SK-N-SH (cell line): ENCODE results near the gene B4GALT3. TPM values are rescaled to one million over a fixed set of nuclear protein-coding genes. Genes with fewer than 3 reads are reported as not detected.

Experiments
- CTCF ChIA-PET: fragments of 300-600, 350-600 bp; formaldehyde crosslinking; extraction: SDS; loops from one replicate; lab custom pipeline; 2021; lab: Yijun Ruan, JAX
- POLR2A ChIA-PET: fragments of 350-600 bp; sonication (Branson Sonifier 250); formaldehyde crosslinking; extraction: SDS; loops from one replicate; lab custom pipeline; 2020; ENCODE audit warnings: antibody characterized with exemption, inconsistent platforms; lab: Yijun Ruan, JAX
- DNase-seq: peaks from one replicate; pipeline ENCODE4 v3.0.0; 2012
- H2AFZ ChIP-seq: fragments of 200-600 bp; sonication (generic); 2 replicates; pipeline ENCODE4 v1.8.1; 2016; ENCODE audit warnings: antibody characterized with exemption, mild to moderate bottlenecking, low read depth
- H3F3A ChIP-seq: fragments of 200-600 bp; sonication (generic); replicated peaks from 2 replicates; pipeline ENCODE3; 2016; ENCODE audit warnings: antibody characterized with exemption, mild to moderate bottlenecking; ENCODE audit not compliant: insufficient read depth
- H3K27ac ChIP-seq, 2 experiments: fragments of 200-500 bp in 1 of 2; fragments of 200-600 bp in 1 of 2; sonication (Bioruptor generic) in 1 of 2; sonication (generic), shearing (Covaris generic) in 1 of 2; 2 replicates each; pipeline versions ENCODE4 v1.5.1 to v1.6.1; 2014 to 2016; ENCODE audit warnings: low read depth in 2 of 2, inconsistent platforms in 1 of 2, low read length in 1 of 2, mild to moderate bottlenecking in 1 of 2, mixed read lengths in 1 of 2
- H3K27me3 ChIP-seq: fragments of 200-600 bp; sonication (generic), shearing (Covaris generic); 2 replicates; pipeline ENCODE4 v1.6.1; 2016; ENCODE audit warnings: mixed run types; ENCODE audit not compliant: insufficient read depth
- H3K36me3 ChIP-seq, 2 experiments: fragments of 200-500 bp in 1 of 2; fragments of 200-600 bp in 1 of 2; sonication (Bioruptor generic) in 1 of 2; sonication (generic) in 1 of 2; replicated peaks in 1 of 2; 2 replicates each; pipeline versions ENCODE3 to v1.5.1; 2014 to 2016; ENCODE audit warnings: low read length in 1 of 2, mild to moderate bottlenecking in 1 of 2; ENCODE audit not compliant: insufficient read depth in 2 of 2, control insufficient read depth in 1 of 2
- H3K4me1 ChIP-seq, 2 experiments: fragments of 200-500 bp in 1 of 2; fragments of 200-600 bp in 1 of 2; sonication (Bioruptor generic) in 1 of 2; sonication (generic), shearing (Covaris generic) in 1 of 2; 2 replicates each; pipeline versions ENCODE4 v1.5.1 to v1.6.1; 2014 to 2016; ENCODE audit warnings: low read depth in 1 of 2, low read length in 1 of 2, mixed run types in 1 of 2; ENCODE audit not compliant: insufficient read depth in 2 of 2, control insufficient read depth in 1 of 2
- H3K4me2 ChIP-seq: fragments of 200-600 bp; sonication (generic), shearing (Covaris generic); 2 replicates; pipeline ENCODE4 v1.6.1; 2017; ENCODE audit warnings: mixed run types
- H3K4me3 ChIP-seq, 2 experiments: fragments of 200-500 bp in 1 of 2; fragments of 200-600 bp in 1 of 2; sonication (Bioruptor generic) in 1 of 2; sonication (generic), shearing (Covaris generic) in 1 of 2; 2 replicates each; pipeline versions ENCODE4 v1.5.1 to v1.8.1; 2014 to 2016; ENCODE audit warnings: low read depth in 2 of 2, inconsistent platforms in 1 of 2, low read length in 1 of 2, mild to moderate bottlenecking in 1 of 2, mixed read lengths in 1 of 2, moderate library complexity in 1 of 2
- H3K79me2 ChIP-seq: fragments of 200-600 bp; sonication (generic); 2 replicates; pipeline ENCODE4 v1.8.1; 2017; ENCODE audit warnings: mild to moderate bottlenecking; ENCODE audit not compliant: insufficient read depth
- H3K9ac ChIP-seq: fragments of 200-600 bp; sonication (generic); 2 replicates; pipeline ENCODE4 v1.6.1; 2017; ENCODE audit warnings: mixed run types
- H3K9me2 ChIP-seq: fragments of 200-600 bp; sonication (generic); 2 replicates; pipeline ENCODE4 v1.6.1; 2017; ENCODE audit warnings: mixed run types
- H3K9me3 ChIP-seq: fragments of 200-600 bp; sonication (generic); 2 replicates; pipeline ENCODE4 v1.6.1; 2017; ENCODE audit warnings: mixed run types, mild to moderate bottlenecking, moderate library complexity
- H4K20me1 ChIP-seq: fragments of 200-600 bp; sonication (generic); 2 replicates; pipeline ENCODE4 v1.6.1; 2017; ENCODE audit warnings: mild to moderate bottlenecking, mixed run types; ENCODE audit not compliant: insufficient read depth
- CHD2 ChIP-seq: fragments of 150-350 bp; IDR thresholded peaks from 2 replicates; pipeline ENCODE4 v1.6.1; 2018; ENCODE audit warnings: low read length; ENCODE audit not compliant: partially characterized antibody
- ELF1 ChIP-seq: IDR thresholded peaks from 2 replicates; pipeline ENCODE4 v1.4.0; 2012
- EP300 ChIP-seq, 2 experiments: IDR thresholded peaks; 2 replicates each; pipeline versions ENCODE4 v1.4.0 to v1.6.1; 2012; ENCODE audit warnings: borderline replicate concordance in 1 of 2, low read depth in 1 of 2, low read length in 1 of 2
- FOXJ3 ChIP-seq: sonication (generic); formaldehyde crosslinking; IDR thresholded peaks from 2 replicates; pipeline ENCODE4 v1.5.1; 2020; ENCODE audit warnings: mild to moderate bottlenecking, missing genetic modification reagents
- NFIC ChIP-seq: IDR thresholded peaks from 2 replicates; pipeline ENCODE4 v1.4.0; 2012; ENCODE audit warnings: borderline replicate concordance
- NRF1 ChIP-seq: IDR thresholded peaks from 2 replicates; pipeline ENCODE4 v1.6.1; 2012; ENCODE audit warnings: low read depth, mild to moderate bottlenecking, low read length
- POLR2AphosphoS5 ChIP-seq: IDR thresholded peaks from 2 replicates; pipeline ENCODE4 v1.6.1; 2012; ENCODE audit warnings: low read depth, low read length
- TAF1 ChIP-seq: IDR thresholded peaks from 2 replicates; pipeline ENCODE4 v1.6.1; 2012; ENCODE audit warnings: low read depth, mild to moderate bottlenecking, low read length, moderate library complexity, borderline replicate concordance
- TEAD4 ChIP-seq: IDR thresholded peaks from 2 replicates; pipeline ENCODE4 v1.4.0; 2012; ENCODE audit warnings: mild to moderate bottlenecking, borderline replicate concordance; ENCODE audit not compliant: insufficient read depth
- YY1 ChIP-seq: IDR thresholded peaks from 2 replicates; pipeline ENCODE4 v1.4.0; 2012; ENCODE audit warnings: low read depth, mild to moderate bottlenecking
- WGBS: methylation state at CpG from one replicate; pipeline ENCODE4 v1.1.6; 2017; ENCODE audit warnings: low lambda C conversion rate; 5-methylcytosine and 5-hydroxymethylcytosine counted together
- polyA plus RNA-seq, 3 experiments: library from polyadenylated mRNA; depleted of rRNA; stranded (reverse); fragments of >200 nt; gene quantifications; 2 replicates each; pipeline ENCODE4 v1.2.3, GENCODE V29; 2012
- TF ChIP-seq, protein P1 (sequence below): fragments of 200-600 bp; sonication (generic); IDR thresholded peaks from 2 replicates; pipeline ENCODE4 v1.6.1; 2017; ENCODE audit warnings: antibody characterized with exemption, mild to moderate bottlenecking, moderate library complexity
- TF ChIP-seq, protein P2 (sequence below): IDR thresholded peaks from 2 replicates; pipeline ENCODE4 v1.6.1; 2012; ENCODE audit warnings: mild to moderate bottlenecking, low read depth, low read length, moderate library complexity
- TF ChIP-seq, protein P3 (sequence below): IDR thresholded peaks from 2 replicates; pipeline ENCODE4; 2012

B4GALT3 gene
- polyA plus RNA-seq, 1 of the 3 experiments (the other 2 are of a cell fraction): 56.5 TPM

DNA sequence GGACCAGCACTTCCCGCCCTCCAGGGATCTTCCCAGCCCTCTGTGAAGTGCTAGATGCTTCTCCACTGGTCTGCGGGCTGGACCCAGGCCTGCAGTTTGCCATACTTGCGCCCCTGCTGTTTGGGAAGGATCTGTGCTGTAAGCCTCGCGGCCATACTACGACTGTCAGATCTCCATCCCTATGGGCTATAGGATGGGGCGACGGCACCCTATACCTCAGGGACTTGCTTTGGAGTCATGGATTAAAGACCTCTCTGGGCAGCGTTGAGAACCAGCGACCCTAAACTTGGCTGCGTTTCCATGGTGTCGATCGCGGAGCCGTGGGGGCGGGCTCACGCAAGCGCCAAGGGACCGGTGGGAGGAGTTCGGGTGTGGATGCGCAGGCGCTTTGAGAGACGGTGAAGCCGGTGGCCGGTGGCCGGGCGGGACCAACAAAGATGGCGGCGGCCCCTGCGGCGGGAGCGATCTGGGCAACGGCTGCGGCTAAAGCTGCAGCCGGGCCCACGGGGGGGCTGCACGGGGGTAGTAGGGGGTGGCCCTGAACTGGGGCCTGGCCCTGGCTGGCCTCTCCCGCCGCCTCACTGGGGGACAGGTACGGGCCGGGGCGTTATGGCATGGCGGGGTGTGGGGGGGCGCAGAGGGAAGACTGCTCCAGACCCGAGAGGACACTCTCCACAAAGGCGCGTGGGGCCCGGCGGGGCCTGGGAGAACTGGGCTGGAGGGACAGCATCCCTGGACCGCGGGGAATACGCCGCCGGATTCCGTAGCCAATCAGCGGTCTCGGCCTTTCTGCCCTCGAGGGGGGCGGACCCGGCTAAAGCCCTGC is 18.0 kb downstream of the B4GALT3 start, which contains the start of gene USP21:
Gene USP21 (plus strand): TSS at position 414 of the 826 bp plus-strand sequence. CDS start 1,141 bp downstream, outside the sequence.
- Histone ChIP-seq H3K27me3 (no peaks in the 10 kb centered on the region), H3F3A (peaks cover 8% of the 10 kb centered on the region), H2AFZ (peak within 1 kb of the TSS; percentile 84), H3K9ac (peak within 1 kb of the TSS; percentile 90), H3K27ac (peak within 1 kb of the TSS; percentile 77 to 91), H3K4me1 (peaks cover 0 to 31% of the 10 kb centered on the region in 2 experiments; a peak in 3 of 4 replicates), H3K36me3 (peaks cover 9 to 55% of the 10 kb centered on the region in 2 experiments), H3K9me3 (no peaks in the 10 kb centered on the region), H3K4me3 (peak within 1 kb of the TSS; percentile 89 to 92), H3K79me2 (peaks cover 31% of the 10 kb centered on the region), H3K9me2 (no peaks in the 10 kb centered on the region), H3K4me2 (peak within 1 kb of the TSS; percentile 77), H4K20me1 (no peaks in the 10 kb centered on the region)
- under 1% methylated on average over 43 of the region's 60 CpGs for WGBS
- peak; percentile 100 for TF ChIP-seq TAF1
- no peak for TF ChIP-seq TEAD4
- peak; percentile 89 for TF ChIP-seq POLR2AphosphoS5
- TF ChIP-seq NRF1: peak; percentile 99
- TF ChIP-seq YY1: peak; percentile 97
- no peak for TF ChIP-seq NFIC
- TF ChIP-seq EP300 (IDR thresholded peaks at IDR 0.05; ENCODE audit: borderline replicate concordance in 1 of 2, low read depth in 1 of 2, low read length in 1 of 2): no peak
- no peak for TF ChIP-seq ELF1
- peak; percentile 72 for TF ChIP-seq CHD2
- TF ChIP-seq, protein P1, sequence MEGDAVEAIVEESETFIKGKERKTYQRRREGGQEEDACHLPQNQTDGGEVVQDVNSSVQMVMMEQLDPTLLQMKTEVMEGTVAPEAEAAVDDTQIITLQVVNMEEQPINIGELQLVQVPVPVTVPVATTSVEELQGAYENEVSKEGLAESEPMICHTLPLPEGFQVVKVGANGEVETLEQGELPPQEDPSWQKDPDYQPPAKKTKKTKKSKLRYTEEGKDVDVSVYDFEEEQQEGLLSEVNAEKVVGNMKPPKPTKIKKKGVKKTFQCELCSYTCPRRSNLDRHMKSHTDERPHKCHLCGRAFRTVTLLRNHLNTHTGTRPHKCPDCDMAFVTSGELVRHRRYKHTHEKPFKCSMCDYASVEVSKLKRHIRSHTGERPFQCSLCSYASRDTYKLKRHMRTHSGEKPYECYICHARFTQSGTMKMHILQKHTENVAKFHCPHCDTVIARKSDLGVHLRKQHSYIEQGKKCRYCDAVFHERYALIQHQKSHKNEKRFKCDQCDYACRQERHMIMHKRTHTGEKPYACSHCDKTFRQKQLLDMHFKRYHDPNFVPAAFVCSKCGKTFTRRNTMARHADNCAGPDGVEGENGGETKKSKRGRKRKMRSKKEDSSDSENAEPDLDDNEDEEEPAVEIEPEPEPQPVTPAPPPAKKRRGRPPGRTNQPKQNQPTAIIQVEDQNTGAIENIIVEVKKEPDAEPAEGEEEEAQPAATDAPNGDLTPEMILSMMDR: peak; percentile 39
- TF ChIP-seq, protein P2, sequence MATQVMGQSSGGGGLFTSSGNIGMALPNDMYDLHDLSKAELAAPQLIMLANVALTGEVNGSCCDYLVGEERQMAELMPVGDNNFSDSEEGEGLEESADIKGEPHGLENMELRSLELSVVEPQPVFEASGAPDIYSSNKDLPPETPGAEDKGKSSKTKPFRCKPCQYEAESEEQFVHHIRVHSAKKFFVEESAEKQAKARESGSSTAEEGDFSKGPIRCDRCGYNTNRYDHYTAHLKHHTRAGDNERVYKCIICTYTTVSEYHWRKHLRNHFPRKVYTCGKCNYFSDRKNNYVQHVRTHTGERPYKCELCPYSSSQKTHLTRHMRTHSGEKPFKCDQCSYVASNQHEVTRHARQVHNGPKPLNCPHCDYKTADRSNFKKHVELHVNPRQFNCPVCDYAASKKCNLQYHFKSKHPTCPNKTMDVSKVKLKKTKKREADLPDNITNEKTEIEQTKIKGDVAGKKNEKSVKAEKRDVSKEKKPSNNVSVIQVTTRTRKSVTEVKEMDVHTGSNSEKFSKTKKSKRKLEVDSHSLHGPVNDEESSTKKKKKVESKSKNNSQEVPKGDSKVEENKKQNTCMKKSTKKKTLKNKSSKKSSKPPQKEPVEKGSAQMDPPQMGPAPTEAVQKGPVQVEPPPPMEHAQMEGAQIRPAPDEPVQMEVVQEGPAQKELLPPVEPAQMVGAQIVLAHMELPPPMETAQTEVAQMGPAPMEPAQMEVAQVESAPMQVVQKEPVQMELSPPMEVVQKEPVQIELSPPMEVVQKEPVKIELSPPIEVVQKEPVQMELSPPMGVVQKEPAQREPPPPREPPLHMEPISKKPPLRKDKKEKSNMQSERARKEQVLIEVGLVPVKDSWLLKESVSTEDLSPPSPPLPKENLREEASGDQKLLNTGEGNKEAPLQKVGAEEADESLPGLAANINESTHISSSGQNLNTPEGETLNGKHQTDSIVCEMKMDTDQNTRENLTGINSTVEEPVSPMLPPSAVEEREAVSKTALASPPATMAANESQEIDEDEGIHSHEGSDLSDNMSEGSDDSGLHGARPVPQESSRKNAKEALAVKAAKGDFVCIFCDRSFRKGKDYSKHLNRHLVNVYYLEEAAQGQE: peak; percentile 38; the same call in 1 of the 2 replicates
- TF ChIP-seq, protein P3, sequence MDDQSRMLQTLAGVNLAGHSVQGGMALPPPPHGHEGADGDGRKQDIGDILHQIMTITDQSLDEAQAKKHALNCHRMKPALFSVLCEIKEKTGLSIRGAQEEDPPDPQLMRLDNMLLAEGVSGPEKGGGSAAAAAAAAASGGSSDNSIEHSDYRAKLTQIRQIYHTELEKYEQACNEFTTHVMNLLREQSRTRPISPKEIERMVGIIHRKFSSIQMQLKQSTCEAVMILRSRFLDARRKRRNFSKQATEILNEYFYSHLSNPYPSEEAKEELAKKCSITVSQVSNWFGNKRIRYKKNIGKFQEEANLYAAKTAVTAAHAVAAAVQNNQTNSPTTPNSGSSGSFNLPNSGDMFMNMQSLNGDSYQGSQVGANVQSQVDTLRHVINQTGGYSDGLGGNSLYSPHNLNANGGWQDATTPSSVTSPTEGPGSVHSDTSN: peak; percentile 41; the same call in 1 of the 2 replicates
- TF ChIP-seq FOXJ3 (CRISPR knock-in tag): no peak
- CTCF ChIA-PET: interaction anchor here (1.1 to 1.5 kb wide), 4 partner anchors 9 to 44 kb away, joined by 3 to 5 read pairs (median 4); no protein-coding TSS in a partner anchor
- POLR2A ChIA-PET: no interaction called here
- DNase-seq: peak; percentile 96
